KBM-7 (cell line): ENCODE measurements around the gene SCG5.
A peak's percentile ranks its signal among the peaks of the same experiment; 100 is the strongest.

Experiments
- DNase-seq: peaks from one replicate; pipeline ENCODE4 v3.0.0-alpha.2; 2015
- in situ Hi-C: fragments of 300-500 bp; cut with MboI; formaldehyde crosslinking; loops from 2 replicates; pipeline ENCODE4 v1.14.3; 2020; ENCODE audit warnings: low sequenced_read_pairs, low pct_unique_long_range_greater_than_20kb, mixed read lengths

Gene SCG5

GRCh38 chr15:32657198-32657883 is 15.8 kb downstream of the SCG5 start:
- no peak for DNase-seq
- in situ Hi-C loops, result no loop called here

- in situ Hi-C loops, result no loop called here
- DNase-seq, result no peak
Observed at GRCh38 chr15:32657941-32658340, 16.4 kb downstream of the SCG5 start.

GRCh38 chr15:32659340-32660155 is 18.0 kb downstream of the SCG5 start:
- in situ Hi-C loops, result no loop called here
- no peak for DNase-seq

DNA sequence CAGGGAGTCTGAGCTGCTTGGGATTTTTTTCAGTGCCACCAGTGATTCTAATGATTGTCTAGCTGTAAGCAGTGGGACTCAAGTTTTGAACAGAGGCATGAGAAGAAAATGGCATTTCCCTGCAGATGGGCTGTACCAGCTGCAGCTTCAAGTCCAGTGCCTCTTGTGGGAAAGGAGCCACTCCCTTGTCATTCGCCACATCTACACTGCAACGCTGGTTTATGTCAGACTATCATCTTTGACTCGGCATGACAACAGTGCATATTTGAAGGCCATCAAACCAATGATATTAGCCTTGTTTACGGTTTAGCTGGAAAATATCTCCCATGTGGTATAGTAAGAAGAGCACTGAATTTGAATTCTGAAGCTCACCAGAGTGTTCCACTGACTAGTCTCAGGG is 22.2 kb downstream of the SCG5 start:
- in situ Hi-C loops, result no loop called here
- DNase-seq, result no peak

GRCh38 chr15:32664796-32665195 is 23.3 kb downstream of the SCG5 start:
- in situ Hi-C loops, result no loop called here
- DNase-seq, result no peak

GRCh38 chr15:32667321-32667720 is 25.8 kb downstream of the SCG5 start:
- in situ Hi-C loops, result no loop called here
- no peak for DNase-seq

DNA sequence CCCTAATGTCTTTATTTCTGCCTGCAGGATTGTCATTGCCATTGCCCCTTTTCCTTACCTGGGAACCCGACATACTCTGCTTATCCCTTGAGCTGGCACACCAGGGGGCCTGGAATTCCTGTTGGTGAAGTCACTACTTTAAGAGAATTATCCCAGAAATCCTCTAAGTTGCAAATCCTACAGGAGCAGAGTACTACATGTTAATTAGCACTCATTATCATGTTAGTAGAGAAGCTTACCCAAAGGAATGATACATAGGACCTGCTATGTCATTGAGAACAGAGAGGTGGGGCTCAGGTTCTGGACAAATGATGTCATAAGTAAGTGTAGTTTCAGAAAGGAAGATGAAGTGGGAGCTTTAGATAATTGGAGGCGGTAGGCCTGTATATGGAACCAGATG is 27.4 kb downstream of the SCG5 start:
- no peak for DNase-seq
- in situ Hi-C loops, result no loop called here

GRCh38 chr15:32669896-32670611 is 28.5 kb downstream of the SCG5 start:
- in situ Hi-C loops, result no loop called here
- DNase-seq, result no peak

- in situ Hi-C loops, result no loop called here
- no peak for DNase-seq
Observed at GRCh38 chr15:32670623-32671022, 29.1 kb downstream of the SCG5 start.

DNA sequence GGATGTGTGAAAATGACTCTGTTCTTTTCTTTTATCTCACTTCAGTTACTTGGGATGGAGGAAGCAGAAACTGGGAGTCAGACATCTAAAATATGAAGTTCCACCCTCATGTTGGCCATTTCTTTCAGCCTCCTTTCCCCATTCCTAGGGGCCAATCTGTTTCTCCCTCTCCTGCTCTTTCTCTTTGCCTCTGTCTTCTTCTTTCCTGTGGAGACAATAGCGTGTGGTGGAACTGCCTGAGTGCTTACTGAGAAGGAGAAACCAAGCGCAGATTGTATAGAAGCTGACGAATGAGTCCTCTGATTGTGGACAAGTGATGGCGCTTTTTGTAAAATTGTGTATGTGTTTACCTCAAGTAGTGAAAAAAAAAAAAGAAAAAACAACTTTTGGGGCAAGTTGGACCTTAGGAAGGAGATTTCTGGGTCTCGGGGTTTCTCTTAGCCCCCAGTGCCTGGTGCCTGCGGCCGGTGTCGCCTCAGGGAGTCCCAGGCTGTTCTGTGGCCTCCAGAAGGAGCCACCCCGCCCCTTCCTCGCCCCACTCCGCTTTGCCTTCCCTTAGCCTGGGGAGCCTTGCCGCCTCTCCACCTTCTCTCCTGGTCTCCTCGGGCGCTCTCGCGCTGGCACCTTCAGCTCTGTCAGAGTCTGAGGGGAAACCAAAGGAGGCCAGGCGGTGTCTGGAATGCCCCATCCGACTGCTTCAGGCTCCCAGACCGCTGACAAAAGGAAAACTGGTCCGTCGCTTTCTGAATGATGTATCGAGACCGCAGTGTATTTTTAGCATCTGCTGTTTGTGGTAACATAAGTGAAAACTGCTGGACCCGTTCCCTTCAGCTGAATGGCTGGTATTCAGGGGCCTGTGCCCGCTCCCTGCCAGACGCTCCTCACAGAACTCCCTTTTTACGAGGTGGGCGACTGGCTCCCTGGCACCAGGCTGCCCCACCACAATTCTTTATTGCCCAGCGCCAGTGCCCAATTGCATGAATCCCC is 30.1 kb downstream of the SCG5 start:
- in situ Hi-C loops, result no loop called here

GRCh38 chr15:32674681-32675080 is 33.2 kb downstream of the SCG5 start:
- in situ Hi-C loops, result no loop called here
- no peak for DNase-seq

More for the DNA sequence above, 30.1 kb downstream of the SCG5 start:
- no peak for DNase-seq

- in situ Hi-C loops, result no loop called here
- no peak for DNase-seq
Observed at GRCh38 chr15:32675466-32675865, 34.0 kb downstream of the SCG5 start.

DNA sequence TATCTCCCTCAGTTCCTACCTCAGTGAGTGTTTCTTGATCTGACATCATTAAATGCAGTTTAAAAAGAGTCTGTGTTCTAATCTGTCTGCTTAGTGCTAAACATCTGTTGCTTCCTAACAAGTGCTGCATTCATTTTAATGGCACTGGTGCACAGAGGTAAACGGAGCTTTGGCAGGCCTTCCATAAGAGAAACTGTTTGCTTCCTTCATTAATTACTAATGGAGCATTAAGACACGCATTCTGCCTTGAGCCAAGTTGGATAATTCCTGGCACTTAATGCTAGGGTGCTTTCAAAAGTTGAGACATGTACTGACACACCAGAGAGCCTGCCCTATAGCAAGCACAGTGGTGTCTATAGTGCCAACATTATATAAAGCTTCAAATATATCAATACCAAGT is 34.7 kb downstream of the SCG5 start:
- in situ Hi-C loops, result no loop called here
- DNase-seq, result no peak

DNA sequence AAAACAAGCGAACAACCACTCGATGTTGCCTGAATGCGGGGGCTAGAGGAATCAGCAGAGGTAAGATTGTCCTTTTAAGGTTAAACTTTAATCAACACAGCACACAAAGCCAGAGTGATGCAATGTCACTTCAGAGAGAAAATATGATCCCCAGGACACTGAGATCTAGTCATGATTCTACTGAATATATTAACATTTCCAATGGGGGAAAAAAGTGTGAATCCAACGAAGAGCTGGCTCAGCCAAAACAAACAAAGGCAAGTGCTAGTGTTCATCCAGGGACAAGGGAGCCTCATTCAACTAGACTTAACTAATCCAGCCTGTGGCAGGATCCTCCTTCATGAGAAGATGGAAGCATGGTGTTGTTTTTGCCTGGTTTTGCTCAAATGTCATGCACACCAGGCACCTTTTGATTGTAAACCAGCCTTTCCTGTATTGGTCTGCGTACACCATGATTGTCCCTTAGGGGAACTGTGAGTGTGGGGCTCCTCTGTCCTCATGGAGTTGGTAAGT is 35.8 kb downstream of the SCG5 start:
- in situ Hi-C loops, result no loop called here
- DNase-seq, result no peak

DNA sequence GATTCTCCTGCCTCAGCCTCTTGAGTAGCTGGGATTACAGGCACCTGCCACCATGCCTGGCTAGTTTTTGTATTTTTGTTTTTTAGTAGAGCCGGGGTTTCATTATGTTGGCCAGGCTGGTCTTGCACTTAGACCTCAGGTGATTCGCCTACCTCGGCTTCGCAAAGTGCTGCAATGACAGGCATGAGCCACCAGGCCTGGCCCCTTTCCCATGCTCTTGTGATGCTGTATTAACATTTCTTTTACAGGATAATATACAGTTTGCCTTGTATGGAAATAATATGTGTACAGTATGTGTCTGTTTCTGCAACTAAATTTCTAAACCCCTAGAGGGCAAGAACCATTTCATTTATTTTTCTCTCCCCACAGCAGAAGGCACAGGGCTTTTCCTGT is 37.8 kb downstream of the SCG5 start:
- in situ Hi-C loops, result no loop called here
- no peak for DNase-seq

- in situ Hi-C loops, result no loop called here
- DNase-seq, result no peak
Observed at GRCh38 chr15:32682569-32682968, 41.1 kb downstream of the SCG5 start.

DNA sequence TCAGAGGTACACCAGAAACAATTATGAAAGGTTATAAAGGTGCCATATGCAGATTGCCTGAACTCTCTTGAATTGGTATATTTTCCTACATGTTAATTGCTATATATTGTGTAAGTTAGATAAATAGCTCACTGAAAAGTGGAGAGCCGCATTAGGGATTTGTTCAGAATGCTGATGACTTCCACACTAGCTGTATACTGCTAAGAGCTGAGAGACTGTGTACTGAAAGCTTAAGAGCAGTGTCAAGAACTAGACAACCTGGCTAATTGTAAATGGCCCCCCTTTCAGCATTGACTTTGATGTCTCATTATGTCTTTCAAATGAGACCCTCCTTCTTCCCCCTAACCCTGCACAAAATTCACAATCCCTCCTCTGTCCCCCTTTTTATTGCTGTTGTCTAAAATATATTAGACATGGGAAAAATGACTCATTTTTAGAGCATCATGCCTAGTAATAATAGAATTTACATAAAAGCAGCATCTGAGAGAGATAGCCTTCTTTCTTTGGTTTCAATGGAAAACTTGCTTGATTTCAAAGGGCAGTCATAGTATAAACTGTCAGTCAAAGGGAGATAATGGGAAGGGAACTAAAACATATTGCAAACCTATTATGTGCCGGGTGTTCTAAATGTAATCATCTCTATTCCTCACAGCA is 41.6 kb downstream of the SCG5 start:
- in situ Hi-C loops, result no loop called here
- no peak for DNase-seq

GRCh38 chr15:32683906-32684584 is 42.5 kb downstream of the SCG5 start:
- peak; percentile 61 for DNase-seq
- in situ Hi-C loops, result no loop called here
